GM21515 (cell line): Measurements from ENCODE around the gene RHEBL1.
"Not testable (repeated sequence)": the region's sequence is repeated elsewhere in the genome, so short reads cannot be mapped to it uniquely, and the experiment has no call there.

Experiments used
- ATAC-seq: cut with Tn5 transposase; IDR thresholded peaks from one replicate; pipeline ENCODE4 v1.9.1; 2021; ENCODE audit not compliant: unreplicated experiment

RHEBL1 gene

DNA sequence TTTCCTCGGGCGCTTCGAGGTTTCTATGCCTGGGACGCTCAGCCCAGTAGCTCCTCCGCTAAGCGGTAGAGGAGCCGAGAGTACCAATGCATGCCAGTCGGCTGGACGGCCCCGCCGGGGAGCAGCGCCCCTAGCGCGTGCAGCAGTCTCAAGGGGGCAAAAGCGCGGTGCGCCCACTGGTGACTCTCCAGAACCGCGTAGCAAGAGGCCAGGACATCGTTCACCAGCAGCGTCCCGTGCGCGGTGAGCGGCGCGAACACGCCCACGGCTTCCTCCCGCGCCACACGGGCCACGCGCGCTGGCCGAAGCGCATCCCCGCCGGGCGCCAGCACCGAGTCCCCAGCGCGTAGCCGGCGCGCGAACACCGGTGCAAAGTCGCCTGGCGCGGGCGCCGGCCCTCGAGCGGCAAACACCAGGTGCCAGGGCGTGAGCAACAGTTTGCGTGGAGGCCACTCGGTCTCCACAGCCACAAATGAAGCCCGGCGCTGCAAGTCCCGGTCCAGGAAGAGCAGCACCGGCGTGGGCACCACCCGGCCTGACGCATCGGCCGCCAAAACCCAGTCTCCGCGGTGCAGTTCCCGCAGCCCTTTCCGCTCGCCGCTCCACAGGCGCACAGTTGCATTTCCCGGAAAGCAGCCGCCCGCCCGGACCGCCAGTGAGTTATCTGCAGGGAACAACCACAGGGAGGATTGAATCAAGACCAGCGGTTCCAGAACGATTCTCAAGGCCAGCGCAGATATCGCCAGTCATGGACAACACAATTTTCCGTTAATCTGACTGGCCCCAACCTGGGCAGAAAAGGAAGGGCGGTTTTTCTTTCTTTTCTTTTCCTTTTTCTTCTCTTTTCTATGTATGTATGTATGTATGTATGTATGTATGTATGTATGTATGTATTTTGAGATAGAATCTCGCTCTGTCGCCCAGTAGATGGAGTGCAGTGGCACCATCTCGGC lies 20.3 kb upstream of the RHEBL1 start:
- ATAC-seq, result no peak

- ATAC-seq, result no peak
Measured at GRCh38 chr12:49088932-49089330, 19.2 kb upstream of the RHEBL1 start.

- peak; percentile 83 for ATAC-seq
Measured at GRCh38 chr12:49088150-49088931, 18.6 kb upstream of the RHEBL1 start.

DNA sequence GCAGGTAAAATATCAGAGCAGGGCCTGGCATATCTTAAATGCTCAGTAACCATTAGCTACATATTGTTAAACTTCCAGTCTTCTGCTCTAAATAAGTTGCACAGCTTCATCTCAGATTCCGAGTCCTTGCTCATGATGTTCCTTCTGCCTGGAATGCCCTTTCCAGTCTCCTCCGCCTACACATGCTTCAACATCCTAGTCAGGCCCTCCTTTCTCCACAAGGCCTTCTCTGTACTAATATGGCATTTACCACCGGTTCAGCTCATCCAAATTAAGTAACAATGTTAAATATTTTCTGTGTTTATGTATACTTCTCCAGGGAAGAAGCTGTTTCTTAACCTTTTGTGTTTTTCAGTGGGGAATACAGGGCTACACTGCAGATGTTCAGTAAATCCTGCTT lies 16.3 kb upstream of the RHEBL1 start:
- ATAC-seq, result no peak

DNA sequence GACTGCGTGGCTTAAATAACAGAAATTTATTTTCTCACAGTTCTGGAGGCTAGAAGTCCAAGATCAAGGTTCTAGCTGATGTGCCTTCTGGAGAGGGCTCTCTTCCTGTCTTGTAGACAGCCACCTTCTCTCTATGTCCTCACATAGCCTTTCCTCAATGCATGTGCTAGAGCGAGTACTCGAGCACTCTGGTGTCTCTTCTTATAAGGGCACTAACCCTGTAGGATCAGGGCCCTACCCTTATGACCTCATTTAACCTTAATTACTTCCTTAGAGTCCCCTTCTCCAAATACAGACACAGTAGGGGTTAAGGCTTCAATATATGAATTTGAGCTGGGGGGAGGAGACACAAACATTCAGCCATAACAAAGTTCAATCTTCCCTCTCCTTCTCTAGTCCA lies 14.7 kb upstream of the RHEBL1 start:
- no peak for ATAC-seq

DNA sequence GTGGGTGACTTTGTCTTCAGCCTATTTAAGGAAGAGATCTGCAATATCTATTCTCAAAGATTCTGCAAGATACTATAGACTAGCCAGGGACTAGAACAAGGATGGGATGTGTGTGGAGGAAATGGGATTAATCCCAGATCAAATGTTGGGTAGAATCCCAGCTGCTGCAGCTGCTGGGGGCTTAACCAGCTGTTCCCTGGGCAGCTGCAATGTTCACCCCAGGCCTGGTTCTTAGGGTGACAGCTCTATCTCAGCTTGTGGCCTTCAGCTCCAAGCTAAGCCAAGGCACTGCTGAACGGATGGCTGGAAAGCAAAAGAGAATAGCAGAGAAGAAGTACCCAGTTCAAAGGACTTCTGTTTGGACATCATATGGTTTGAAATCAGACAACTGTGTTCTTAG lies 10.0 kb upstream of the RHEBL1 start:
- no peak for ATAC-seq

DNA sequence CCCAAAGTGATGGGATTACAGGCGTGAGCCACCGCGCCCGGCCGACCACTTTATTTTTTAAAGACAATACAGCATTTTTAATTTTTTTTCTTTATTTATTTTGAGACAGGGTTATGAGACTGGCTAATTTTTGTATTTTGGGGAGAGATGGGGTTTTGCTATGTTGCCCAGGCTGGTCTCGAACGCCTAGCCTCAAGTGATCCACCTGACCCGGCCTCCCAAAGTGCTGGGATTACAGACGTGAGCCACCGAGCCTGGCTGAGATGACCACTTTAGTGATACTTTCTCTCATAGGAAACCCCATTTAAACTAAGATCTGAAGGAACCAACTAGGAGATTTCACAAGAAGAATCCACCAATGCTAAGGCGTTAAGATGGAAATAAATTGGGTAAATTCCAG lies 1.2 kb upstream of the RHEBL1 start:
- no peak for ATAC-seq

GRCh38 chr12:49068879-49069506 lies 786 bp downstream of the RHEBL1 start:
- ATAC-seq, result no peak

GRCh38 chr12:49066120-49066519 lies 3.7 kb downstream of the RHEBL1 start:
- ATAC-seq, result no peak

DNA sequence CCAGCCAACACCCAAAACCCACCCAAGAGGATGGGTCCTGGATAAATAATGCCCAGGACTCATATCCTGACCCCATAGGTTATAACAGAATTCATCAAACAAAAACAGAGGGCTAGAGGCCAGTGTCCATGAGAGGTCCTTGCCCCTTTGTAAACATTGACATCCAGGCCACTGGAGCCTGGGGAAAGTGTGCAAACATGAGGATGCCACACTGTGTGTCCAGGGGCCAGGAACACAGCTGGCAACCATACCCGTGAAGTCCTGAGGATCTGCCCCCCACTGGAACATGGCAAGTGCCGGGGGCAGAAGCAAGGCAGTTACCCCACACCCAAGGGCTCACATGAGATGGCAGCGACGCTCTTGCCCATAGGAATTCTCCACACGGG lies 5.0 kb downstream of the RHEBL1 start:
- no peak for ATAC-seq

- ATAC-seq, result not testable (repeated sequence)
Measured at GRCh38 chr12:49061916-49062315, 7.9 kb downstream of the RHEBL1 start.

- ATAC-seq, result no peak
Measured at GRCh38 chr12:49061157-49061650, 8.6 kb downstream of the RHEBL1 start.

DNA sequence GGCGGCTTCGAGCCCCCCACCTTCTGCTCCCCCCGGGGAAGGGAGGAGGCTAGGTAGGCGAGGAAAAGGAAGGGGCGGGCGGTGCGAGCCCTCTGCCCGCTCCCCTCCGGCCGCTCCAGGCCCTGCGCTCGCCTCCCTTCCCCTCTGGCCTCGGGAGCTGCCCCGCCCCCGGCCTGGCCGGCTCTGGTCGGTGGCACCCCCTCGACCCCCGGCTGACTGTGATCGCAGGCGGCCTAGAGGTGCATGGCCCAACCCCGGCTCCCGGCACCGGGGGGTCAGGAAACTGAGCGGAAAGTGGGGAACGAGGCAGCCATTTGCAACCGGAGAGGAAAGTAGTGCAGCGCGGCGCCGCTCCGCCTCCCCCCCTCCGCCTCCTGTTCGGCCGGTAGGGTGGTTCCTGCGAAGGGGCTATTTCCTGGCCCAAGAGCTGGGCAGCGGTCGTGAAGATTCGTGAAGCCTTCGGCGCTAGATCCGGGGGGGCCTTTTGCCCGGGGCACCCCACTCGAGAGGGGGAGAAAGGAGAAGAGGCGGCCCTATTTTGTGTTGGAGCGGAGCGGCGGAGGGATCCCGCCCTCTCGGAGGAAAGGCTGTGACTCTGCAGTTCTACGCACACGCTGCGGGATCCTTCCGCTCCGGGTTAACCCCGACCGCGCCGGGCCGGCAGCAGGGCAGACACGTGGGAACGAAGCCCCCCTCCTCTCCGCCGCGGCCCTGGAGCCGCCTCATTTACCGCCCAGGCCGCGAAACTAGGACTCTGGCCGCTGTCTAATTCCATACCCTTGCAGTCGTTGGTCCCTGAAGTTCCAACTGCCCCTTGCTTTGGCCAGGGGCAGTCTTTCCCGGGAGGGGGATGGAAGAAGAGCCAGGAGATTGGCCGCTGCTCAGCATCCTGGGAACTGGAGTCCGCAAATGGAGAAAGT lies 9.3 kb downstream of the RHEBL1 start, which contains the start of gene KMT2D:
Gene KMT2D (minus strand): TSS at position 558 of the 920 bp plus-strand sequence. CDS start 5,470 bp downstream, outside the sequence.
- peak; percentile 43 for ATAC-seq

GRCh38 chr12:49059299-49060171 lies 10.2 kb downstream of the RHEBL1 start:
- ATAC-seq, result peak; percentile 20

DNA sequence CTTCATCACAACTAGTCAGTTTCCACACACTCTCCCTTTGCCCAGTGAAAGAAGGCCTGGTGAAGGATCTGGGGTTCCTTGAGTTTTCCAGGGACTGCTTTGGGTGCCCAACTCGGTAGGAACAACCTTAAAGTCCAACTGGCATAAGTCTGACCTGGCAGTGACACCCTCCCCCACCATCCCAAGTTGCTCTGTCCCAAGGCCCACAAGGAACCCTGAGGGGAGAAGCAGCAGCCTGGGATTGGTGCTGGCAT lies 10.8 kb downstream of the RHEBL1 start:
- no peak for ATAC-seq

DNA sequence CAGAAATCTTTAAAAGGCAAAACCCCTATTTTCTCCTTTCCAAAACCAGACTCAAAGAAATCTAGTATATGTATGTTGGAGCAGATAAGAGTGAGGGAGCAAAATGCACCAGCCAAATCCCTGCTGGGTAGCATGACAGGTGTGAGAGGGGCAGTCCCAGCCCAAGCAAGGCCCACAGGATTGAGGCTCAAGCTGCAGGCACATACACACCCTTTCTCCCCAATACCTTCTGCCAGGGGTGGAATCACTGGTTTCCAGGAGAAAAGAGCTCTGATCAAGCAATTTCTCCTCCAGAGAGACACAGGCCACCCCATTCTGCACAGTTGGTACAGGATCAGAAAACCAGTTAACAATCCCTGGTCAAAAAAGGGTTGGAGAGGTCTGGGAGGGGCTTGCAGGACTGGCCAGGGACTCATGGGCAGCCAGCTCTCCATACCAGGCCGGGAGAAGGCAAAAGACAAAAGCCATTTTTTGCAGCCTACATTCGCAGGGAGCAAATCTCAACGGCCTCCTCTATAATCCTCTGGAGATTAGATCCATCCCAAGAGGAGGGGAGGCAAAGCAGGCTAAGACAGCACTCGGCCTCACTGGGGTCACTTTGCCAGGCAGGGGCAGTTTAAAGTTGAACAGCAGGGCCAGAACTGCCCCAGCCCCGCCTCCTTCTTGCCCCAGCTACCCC lies 11.3 kb downstream of the RHEBL1 start:
- ATAC-seq, result no peak

DNA sequence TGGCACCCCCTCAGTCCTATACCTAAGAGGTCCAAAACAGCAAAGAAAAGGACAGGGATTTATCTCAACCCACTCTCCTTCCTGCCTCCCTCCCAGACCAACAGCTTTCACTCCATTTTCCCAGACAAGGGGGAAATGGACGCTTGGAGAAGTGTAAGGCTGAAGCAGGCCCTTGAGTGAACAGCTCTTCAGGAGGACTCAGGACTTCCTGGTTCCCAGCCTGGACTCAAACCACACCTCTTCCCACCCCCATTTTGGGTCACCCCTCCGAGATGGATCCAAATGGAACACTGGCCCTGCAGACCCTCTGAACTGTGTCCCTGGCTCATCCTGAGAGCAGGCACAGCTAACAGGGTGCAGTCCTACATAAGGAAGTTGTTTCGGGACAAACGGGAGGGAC lies 11.9 kb downstream of the RHEBL1 start:
- ATAC-seq, result no peak

DNA sequence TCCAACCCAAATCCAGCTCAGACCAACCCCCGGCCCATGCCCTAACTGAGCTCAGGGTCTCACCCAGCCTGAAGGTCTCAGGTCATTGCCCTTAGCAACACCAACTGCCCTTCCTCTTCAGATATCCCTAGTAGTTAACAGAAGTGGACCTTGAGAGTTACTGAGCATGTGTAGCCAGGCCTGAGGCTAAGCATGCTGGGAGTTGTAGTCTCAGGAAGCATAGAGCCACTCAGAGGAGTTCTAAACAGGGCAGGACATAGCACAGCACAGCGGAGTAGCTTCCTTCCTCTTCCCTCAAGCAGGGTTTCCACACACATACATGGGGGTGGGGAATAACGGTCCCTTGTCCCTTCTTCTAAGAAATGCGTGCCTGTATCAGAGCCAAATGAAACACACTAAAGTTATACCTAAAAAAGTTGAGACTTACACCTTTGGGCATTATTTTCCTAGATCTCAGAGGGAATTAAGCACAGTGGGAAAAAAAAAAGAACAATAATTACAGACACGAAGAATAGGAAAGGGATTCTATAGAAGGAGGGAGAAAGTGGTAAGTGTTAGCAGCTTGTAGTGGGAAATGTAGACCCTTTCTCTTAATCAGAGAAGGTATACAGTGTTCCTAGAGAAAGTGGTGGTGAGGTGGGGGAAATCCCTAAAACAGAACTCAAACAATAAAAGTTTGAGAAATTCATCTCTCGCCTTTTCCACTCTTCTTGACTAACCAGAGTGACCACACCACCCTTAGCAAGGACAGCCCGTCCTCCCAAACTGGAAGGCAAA lies 13.6 kb downstream of the RHEBL1 start:
- ATAC-seq, result peak; percentile 49
